Psoas muscle (tissue), 8 donors: ENCODE results near the gene GTSE1. TPM values are rescaled to one million over a fixed set of nuclear protein-coding genes. Genes with fewer than 3 reads are reported as not detected.

Experiments
- ATAC-seq, 4 donors: fragments of 200-7000 bp; cut with Tn5 transposase; one replicate each; pipeline ENCODE4 v1.9.1; 2020; ENCODE audit warnings: moderate library complexity in 3 of 4, mild to moderate bottlenecking in 2 of 4
- DNase-seq, 2 donors: peaks; one replicate each; pipeline ENCODE4 v3.0.0-alpha.2; 2020
- H3K27ac ChIP-seq: fragments of 200-600 bp; one replicate; pipeline ENCODE4 v1.8.0; 2022
- H3K27me3 ChIP-seq, 3 donors: fragments of 200-600 bp in 1 of 3; one replicate each; pipeline versions ENCODE4 v1.6.1 to v1.8.0; 2013 to 2022; ENCODE audit warnings: low read length in 2 of 3, mild to moderate bottlenecking in 2 of 3, moderate library complexity in 1 of 3; ENCODE audit not compliant: insufficient read depth in 3 of 3
- H3K36me3 ChIP-seq, 2 donors: fragments of 200-600 bp in 1 of 2; one replicate each; pipeline versions ENCODE4 v1.6.1 to v1.8.0; 2013 to 2022; ENCODE audit warnings: low read depth in 1 of 2, mild to moderate bottlenecking in 1 of 2, moderate library complexity in 1 of 2; ENCODE audit not compliant: insufficient read depth in 1 of 2
- H3K4me1 ChIP-seq: fragments of 200-600 bp; one replicate; pipeline ENCODE4 v1.8.0; 2022
- H3K4me3 ChIP-seq: fragments of 200-600 bp; one replicate; pipeline ENCODE4 v1.8.0; 2022; ENCODE audit warnings: mild to moderate bottlenecking
- H3K9me3 ChIP-seq: fragments of 200-600 bp; one replicate; pipeline ENCODE4 v1.8.0; 2022
- WGBS, 3 donors: extraction: QIAGEN DNeasy Blood & Tissue Kit; methylation state at CpG; one replicate each; pipeline versions ENCODE4 v1.1.6 to v1.1.7; 2013; 5-methylcytosine and 5-hydroxymethylcytosine counted together
- intact Hi-C, 2 donors: fragments of 100-400 bp; cut with DNase I; formaldehyde crosslinking; loops; one replicate each; pipeline versions ENCODE4 v1.11.0 to v1.14.2; 2022
- polyA plus RNA-seq, 3 donors: library from polyadenylated mRNA; stranded (reverse); fragments of 200-250 nt; gene quantifications; one replicate each; pipeline ENCODE4 v1.2.3, GENCODE V29; 2013
- total RNA-seq, 4 donors: library from RNA; stranded (reverse); fragmentation: NEBNext Ultra II Directional in 2 of 4; extraction: Animal tissue kit (Norgen Biotek cat#: 25700) in 2 of 4; gene quantifications; one replicate each; pipeline versions ENCODE4 v1.2.1 to v1.2.4, GENCODE V29; 2021 to 2023
- TF ChIP-seq, protein P1 (sequence below): fragments of 200-600 bp; IDR thresholded peaks from one replicate; pipeline ENCODE4 v1.8.0; 2022; ENCODE audit warnings: antibody characterized with exemption
- donor health status: healthy with polysubstance abuse.
- donor health status: DM: no; HTN: no; CAD: no; lungs with moderate emphysema.
- donor health status: Bipolar disorder and iron deficiency.
- donor health status: healthy.
- donor health status: DM: yes; HTN: yes; CAD: no.
- donor health status: DM: no; HTN: no; CAD: no.
- donor health status: DM: no; HTN: no; CAD: no.
- donor health status: DM: yes; HTN: yes; CAD: no.

GTSE1 gene
- total and polyA plus RNA-seq, 7 donors: 0.04 to 0.47 (median 0.16) TPM; not detected in 1

DNA sequence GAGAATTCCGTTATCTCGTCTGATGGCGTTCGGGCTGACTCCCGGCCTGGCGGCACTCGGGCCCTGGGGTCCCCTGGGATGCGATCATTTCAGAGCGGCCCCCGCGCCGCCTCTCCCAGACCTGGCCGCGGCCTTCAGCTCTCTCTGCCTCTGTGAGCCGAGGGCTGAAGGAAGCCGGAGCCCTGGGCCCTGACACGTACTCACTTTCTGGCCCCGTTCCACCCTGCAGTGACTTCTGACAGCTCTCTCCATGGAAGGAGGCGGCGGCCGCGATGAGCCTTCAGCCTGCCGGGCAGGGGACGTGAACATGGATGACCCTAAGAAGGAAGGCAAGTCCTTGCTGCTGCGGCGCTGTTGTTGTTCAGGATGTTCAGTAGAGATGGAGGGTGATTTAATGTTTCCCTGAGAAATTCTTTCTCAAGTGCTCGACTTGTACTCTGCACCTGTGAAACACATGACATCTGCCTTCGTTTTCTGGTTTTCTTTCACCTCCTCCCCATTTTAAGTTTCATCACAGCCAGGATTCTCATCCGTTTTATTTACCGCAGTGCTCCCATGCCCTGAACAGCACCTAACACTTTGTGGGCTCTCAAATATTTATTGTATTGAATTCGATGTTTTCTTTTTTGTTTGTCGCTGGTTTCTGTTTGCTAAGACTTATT is 612 bp downstream of the GTSE1 start:
- 6 to 11% (median 7%) methylated on average over 18 to 32 of the region's 32 CpGs for WGBS, 3 donors
- Histone ChIP-seq H3K9me3 (no peaks in the 10 kb centered on the region), H3K27ac (no peak overlapping the region), H3K27me3 (no peaks in the 10 kb centered on the region), H3K4me3 (peak overlapping the region; percentile 74), H3K36me3 (peaks cover 0 to 18% of the 10 kb centered on the region in 2 donors), H3K4me1 (peaks cover 7% of the 10 kb centered on the region)
- DNase-seq (peak in 1 of 2 donors; percentile 31), ATAC-seq (peak in 2 of 4 donors; percentile 6 to 7)
- intact Hi-C loops: loop anchor here in 1 of 2 donors (5.0 kb wide), 1 partner anchor 150 kb away; no protein-coding TSS in a partner anchor
- TF ChIP-seq, protein P1, sequence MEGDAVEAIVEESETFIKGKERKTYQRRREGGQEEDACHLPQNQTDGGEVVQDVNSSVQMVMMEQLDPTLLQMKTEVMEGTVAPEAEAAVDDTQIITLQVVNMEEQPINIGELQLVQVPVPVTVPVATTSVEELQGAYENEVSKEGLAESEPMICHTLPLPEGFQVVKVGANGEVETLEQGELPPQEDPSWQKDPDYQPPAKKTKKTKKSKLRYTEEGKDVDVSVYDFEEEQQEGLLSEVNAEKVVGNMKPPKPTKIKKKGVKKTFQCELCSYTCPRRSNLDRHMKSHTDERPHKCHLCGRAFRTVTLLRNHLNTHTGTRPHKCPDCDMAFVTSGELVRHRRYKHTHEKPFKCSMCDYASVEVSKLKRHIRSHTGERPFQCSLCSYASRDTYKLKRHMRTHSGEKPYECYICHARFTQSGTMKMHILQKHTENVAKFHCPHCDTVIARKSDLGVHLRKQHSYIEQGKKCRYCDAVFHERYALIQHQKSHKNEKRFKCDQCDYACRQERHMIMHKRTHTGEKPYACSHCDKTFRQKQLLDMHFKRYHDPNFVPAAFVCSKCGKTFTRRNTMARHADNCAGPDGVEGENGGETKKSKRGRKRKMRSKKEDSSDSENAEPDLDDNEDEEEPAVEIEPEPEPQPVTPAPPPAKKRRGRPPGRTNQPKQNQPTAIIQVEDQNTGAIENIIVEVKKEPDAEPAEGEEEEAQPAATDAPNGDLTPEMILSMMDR: no peak

DNA sequence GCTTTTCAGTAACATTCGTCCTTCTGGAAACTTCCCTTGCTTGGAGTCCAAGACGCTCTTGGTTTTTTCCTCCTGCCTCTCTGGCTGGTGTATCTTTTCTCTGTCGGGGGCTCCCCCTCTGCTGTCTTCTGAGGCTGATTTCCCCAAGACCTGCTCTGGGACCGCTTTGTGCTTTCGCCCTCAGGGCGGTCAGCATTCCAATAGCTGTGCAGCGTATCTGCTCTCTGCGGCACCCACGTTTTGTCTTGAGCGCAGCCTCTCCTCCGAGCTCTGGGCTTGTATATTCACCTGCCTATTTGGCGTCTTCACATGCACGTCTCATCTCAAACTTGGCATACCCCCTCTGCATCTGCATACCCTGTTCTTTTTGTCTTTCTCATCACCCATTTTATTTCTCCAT is 2.4 kb downstream of the GTSE1 start:
- Histone ChIP-seq H3K27ac (no peak overlapping the region), H3K4me1 (peaks cover 7% of the 10 kb centered on the region), H3K36me3 (peaks cover 0 to under 1% of the 10 kb centered on the region in 2 donors), H3K27me3 (no peaks in the 10 kb centered on the region), H3K9me3 (no peaks in the 10 kb centered on the region), H3K4me3 (no peak overlapping the region)
- no peak for ATAC-seq
- intact Hi-C loops: loop anchor here in 1 of 2 donors (5.0 kb wide), 1 partner anchor 152 kb away; no protein-coding TSS in a partner anchor
- 93 to 96% (median 94%) methylated on average over 13 of the region's 13 CpGs for WGBS, 3 donors
- DNase-seq: no peak
- TF ChIP-seq, protein P1: no peak

DNA sequence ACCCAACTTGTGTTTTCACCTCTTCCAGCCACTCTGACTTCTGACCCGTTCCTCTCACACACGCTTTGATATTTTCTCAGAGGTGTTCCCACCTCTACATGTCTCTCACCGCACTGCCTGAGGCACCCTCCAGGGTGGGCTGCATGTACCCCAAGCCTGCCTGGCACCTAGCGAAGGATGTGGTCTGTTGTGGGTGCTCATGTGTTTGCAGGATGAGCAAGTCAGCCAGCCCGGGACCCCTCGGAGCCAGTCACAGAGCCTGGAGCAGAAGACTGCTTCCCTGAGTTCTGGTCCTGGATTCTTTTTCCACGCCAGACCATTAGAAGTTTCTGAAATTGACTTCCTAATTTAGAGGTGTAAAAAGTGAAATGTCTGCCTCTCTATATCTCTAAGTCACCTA is 3.8 kb downstream of the GTSE1 start:
- no peaks in the 10 kb centered on the region for H3K36me3 ChIP-seq
- H3K4me1 ChIP-seq: peaks cover 7% of the 10 kb centered on the region
- H3K4me3 ChIP-seq: no peak overlapping the region
- intact Hi-C loops: loop anchor here in 1 of 2 donors (10.0 kb wide), 1 partner anchor 636 kb away; no protein-coding TSS in a partner anchor
- TF ChIP-seq, protein P1: no peak
- peak in 1 of 2 donors; percentile 13 for DNase-seq
- no peak for ATAC-seq
- WGBS, 3 donors: 94 to 97% (median 95%) methylated on average over 7 of the region's 7 CpGs
- H3K27ac ChIP-seq: no peak overlapping the region
- no peaks in the 10 kb centered on the region for H3K9me3 ChIP-seq
- no peaks in the 10 kb centered on the region for H3K27me3 ChIP-seq

DNA sequence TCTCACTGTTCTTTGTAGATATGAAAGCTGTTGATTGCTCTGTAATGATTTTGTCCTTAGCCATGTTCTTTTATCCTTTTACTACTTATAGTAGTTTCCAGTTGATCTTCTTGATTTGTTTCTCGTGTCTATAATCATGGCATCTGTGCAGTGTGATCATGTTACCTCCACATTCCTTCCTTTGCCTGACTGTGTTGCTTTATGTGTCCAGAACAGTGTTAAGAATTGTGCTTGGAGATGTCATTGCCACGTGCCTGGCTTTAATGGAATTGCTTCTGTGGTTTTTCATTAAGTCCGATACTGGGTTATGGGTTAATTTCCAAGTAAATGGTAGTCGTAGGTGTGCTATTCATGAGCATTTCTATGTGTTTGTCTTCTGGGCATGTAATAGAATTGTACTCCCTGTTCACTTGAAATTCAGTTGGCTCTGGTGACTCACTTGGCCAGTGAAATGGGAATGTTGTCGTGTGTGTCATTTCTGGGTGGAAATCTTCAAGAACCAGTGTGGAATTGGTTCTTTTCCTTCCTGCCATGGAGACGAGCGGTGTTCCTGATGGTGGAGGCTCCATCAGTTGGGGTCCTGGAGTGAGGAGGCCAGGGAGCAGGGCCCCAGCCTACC is 6.8 kb downstream of the GTSE1 start:
- no peaks in the 10 kb centered on the region for H3K4me1 ChIP-seq
- ATAC-seq (no peak), DNase-seq (peak in 1 of 2 donors; percentile 12)
- H3K9me3 ChIP-seq: no peaks in the 10 kb centered on the region
- intact Hi-C loops: loop anchor here in 1 of 2 donors (10.0 kb wide), 1 partner anchor 639 kb away; no protein-coding TSS in a partner anchor
- WGBS, 3 donors: 63 to 69% (median 69%) methylated on average over 7 of the region's 7 CpGs
- TF ChIP-seq, protein P1: no peak
- H3K36me3 ChIP-seq: no peaks in the 10 kb centered on the region
- H3K27ac ChIP-seq: no peak overlapping the region
- H3K27me3 ChIP-seq: no peaks in the 10 kb centered on the region
- no peak overlapping the region for H3K4me3 ChIP-seq
